Parathyroid adenoma (tissue), 2 donors: ENCODE results near the gene NDC1.
"Not testable (repeated sequence)": the region's sequence is repeated elsewhere in the genome, so short reads cannot be mapped to it uniquely, and the experiment has no call there.

Experiments used
- H2AFZ ChIP-seq: fragments of 300-600 bp; sonication (generic); one replicate; pipeline ENCODE4 v1.7.0; 2017; ENCODE audit warnings: antibody characterized with exemption, mild to moderate bottlenecking
- H3K27ac ChIP-seq: fragments of 300-600 bp; sonication (generic); one replicate; pipeline ENCODE4 v1.7.0; 2017
- H3K27me3 ChIP-seq: fragments of 300-600 bp; sonication (generic); one replicate; pipeline ENCODE4 v1.7.0; 2017; ENCODE audit warnings: low read length; ENCODE audit not compliant: control insufficient read depth, insufficient read depth
- H3K36me3 ChIP-seq: fragments of 300-600 bp; sonication (generic); one replicate; pipeline ENCODE4 v1.7.0; 2017; ENCODE audit warnings: low read length; ENCODE audit not compliant: control insufficient read depth, insufficient read depth
- H3K4me1 ChIP-seq: fragments of 300-600 bp; sonication (generic); one replicate; pipeline ENCODE4 v1.7.0; 2017; ENCODE audit warnings: control low read depth
- H3K4me2 ChIP-seq: fragments of 300-600 bp; sonication (generic); one replicate; pipeline ENCODE4 v1.7.0; 2017; ENCODE audit warnings: low read length
- H3K4me3 ChIP-seq: fragments of 300-600 bp; sonication (generic); one replicate; pipeline ENCODE4 v1.7.0; 2017; ENCODE audit warnings: low read depth, low read length
- H3K79me2 ChIP-seq: fragments of 300-600 bp; sonication (generic); one replicate; pipeline ENCODE4 v1.7.0; 2017; ENCODE audit warnings: control low read depth
- H3K9ac ChIP-seq: fragments of 300-600 bp; sonication (generic); one replicate; pipeline ENCODE4 v1.7.0; 2017; ENCODE audit warnings: mild to moderate bottlenecking
- H3K9me3 ChIP-seq: fragments of 300-600 bp; sonication (generic); one replicate; pipeline ENCODE4 v1.7.0; 2017; ENCODE audit warnings: low read length; ENCODE audit not compliant: control insufficient read depth
- TF ChIP-seq, protein P1 (sequence below): fragments of 300-600 bp; sonication (generic); IDR thresholded peaks from one replicate; pipeline ENCODE4 v1.7.0; 2017; ENCODE audit warnings: antibody characterized with exemption, mild to moderate bottlenecking
- donor health status: primary hyperparathyroidism.

Gene NDC1

DNA sequence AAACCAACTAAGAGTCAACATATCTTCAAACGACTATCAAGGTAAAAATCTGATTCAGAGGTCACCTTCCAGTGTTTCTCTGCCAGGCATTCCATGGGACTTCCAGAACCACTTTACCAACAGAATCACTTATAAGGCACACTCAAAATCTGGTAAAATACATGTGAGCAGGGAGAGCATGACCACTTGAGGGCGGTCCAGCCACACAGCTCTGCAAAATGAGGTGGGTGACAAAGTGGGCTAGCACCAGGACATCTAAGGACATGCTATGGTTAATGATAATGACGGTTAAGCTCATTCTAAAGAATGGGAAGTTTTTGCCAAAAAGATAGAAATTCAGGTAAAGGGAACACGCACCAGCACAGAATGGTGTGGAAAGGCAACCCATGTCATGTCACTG, 74.6 kb downstream of the NDC1 start:
- H3K9ac ChIP-seq = no peak overlapping the region
- H3K79me2 ChIP-seq = no peaks in the 10 kb centered on the region
- H3K4me3 ChIP-seq = no peak overlapping the region
- H3K27me3 ChIP-seq = no peaks in the 10 kb centered on the region
- TF ChIP-seq, protein P1, sequence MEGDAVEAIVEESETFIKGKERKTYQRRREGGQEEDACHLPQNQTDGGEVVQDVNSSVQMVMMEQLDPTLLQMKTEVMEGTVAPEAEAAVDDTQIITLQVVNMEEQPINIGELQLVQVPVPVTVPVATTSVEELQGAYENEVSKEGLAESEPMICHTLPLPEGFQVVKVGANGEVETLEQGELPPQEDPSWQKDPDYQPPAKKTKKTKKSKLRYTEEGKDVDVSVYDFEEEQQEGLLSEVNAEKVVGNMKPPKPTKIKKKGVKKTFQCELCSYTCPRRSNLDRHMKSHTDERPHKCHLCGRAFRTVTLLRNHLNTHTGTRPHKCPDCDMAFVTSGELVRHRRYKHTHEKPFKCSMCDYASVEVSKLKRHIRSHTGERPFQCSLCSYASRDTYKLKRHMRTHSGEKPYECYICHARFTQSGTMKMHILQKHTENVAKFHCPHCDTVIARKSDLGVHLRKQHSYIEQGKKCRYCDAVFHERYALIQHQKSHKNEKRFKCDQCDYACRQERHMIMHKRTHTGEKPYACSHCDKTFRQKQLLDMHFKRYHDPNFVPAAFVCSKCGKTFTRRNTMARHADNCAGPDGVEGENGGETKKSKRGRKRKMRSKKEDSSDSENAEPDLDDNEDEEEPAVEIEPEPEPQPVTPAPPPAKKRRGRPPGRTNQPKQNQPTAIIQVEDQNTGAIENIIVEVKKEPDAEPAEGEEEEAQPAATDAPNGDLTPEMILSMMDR = no peak
- no peak overlapping the region for H2AFZ ChIP-seq
- no peaks in the 10 kb centered on the region for H3K9me3 ChIP-seq
- H3K4me1 ChIP-seq = no peaks in the 10 kb centered on the region
- no peak overlapping the region for H3K4me2 ChIP-seq
- H3K36me3 ChIP-seq = no peaks in the 10 kb centered on the region
- no peak overlapping the region for H3K27ac ChIP-seq

DNA sequence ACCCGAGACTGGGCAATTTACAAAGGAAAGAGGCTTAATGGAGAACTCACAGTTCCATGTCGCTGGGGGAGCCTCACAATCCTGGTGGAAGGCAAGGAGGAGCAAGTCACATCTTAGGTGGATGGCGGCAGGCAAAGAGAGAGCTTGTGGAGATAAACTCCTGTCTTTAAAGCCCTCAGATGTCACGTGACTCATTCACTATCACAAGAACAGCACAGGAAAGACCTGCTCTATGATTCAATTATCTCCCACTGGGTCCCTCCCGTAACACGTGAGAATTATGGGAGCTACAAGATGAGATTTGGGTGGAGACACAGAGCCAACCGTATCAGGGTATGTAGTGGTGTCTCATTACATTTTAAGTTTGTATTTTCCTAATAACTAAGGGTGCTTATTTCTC, 77.6 kb downstream of the NDC1 start:
- H3K79me2 ChIP-seq = not testable (repeated sequence)

DNA sequence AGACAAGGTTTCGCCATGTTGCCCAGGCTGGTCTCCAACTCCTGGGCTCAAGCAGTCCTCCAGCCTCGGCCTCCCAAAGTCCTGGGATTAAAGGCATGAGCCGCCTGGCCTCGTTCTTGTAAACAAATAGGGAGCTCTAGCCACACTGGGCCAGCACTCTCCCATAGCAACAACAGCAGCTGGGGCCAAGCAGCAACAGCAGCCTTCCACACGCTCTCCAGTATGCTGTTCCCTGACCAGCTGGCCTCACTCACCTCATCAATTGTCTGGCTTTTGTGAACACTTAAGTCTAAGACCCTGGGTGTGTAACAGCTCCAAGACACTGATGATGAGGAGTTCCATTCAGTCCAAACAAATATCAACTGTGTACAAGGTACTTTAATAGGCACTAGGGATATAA, 82.2 kb downstream of the NDC1 start:
- Histone ChIP-seq H3K79me2 (no peaks in the 10 kb centered on the region), H3K4me3 (no peak overlapping the region), H3K4me2 (no peak overlapping the region), H3K27ac (no peak overlapping the region), H2AFZ (no peak overlapping the region), H3K9ac (no peak overlapping the region), H3K36me3 (no peaks in the 10 kb centered on the region), H3K9me3 (no peaks in the 10 kb centered on the region), H3K27me3 (no peaks in the 10 kb centered on the region), H3K4me1 (no peaks in the 10 kb centered on the region)
- TF ChIP-seq, protein P1 = no peak

More for the DNA sequence above, 77.6 kb downstream of the NDC1 start:
- not testable (repeated sequence) for H3K4me1 ChIP-seq, H2AFZ ChIP-seq, H3K36me3 ChIP-seq, H3K27ac ChIP-seq, H3K9ac ChIP-seq, H3K4me2 ChIP-seq, H3K27me3 ChIP-seq, H3K4me3 ChIP-seq, H3K9me3 ChIP-seq

DNA sequence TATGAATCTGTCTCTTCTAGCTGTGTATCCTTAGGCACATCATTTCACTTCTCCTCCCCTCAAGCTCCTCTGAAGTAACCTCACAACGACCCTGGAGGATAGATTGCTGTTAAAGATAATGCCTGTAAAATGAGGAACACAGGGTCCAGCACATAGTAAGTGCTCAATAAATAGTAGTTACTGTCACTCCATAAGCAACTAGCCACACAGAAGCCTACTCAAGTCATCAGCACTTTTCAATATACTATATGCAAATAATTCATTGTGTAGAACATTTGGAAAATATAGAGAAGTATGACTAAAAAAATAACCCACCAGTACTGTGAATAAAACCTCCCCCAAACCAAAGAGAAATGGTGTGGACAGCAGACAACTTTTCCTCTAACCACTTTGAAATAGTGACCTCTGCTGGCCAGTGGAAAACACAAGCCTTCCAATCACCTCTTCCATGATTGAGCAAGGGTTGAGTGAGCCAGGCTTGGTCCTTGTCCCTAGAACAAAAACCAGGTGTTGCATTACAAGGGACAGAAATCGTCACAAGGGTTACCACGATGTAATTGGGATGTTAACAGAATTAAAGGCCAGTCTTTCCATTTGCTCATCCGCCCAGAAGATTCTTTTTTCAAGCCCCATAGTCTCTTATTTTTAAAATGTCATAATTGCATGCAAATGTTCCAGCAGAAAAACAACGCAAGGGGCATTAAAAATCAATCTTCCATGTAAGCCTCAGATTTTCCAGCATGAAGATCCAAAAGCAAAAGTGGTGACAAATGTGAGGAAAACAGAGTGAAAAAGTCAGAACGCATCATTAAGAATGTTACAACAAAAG, 83.4 kb downstream of the NDC1 start:
- H3K27me3 ChIP-seq = no peaks in the 10 kb centered on the region
- no peaks in the 10 kb centered on the region for H3K79me2 ChIP-seq
- H2AFZ ChIP-seq = no peak overlapping the region
- H3K9ac ChIP-seq = no peak overlapping the region
- H3K4me1 ChIP-seq = no peaks in the 10 kb centered on the region
- no peak overlapping the region for H3K27ac ChIP-seq
- H3K4me3 ChIP-seq = no peak overlapping the region
- H3K9me3 ChIP-seq = no peaks in the 10 kb centered on the region
- H3K36me3 ChIP-seq = no peaks in the 10 kb centered on the region
- TF ChIP-seq, protein P1 = peak; percentile 47
- no peak overlapping the region for H3K4me2 ChIP-seq

DNA sequence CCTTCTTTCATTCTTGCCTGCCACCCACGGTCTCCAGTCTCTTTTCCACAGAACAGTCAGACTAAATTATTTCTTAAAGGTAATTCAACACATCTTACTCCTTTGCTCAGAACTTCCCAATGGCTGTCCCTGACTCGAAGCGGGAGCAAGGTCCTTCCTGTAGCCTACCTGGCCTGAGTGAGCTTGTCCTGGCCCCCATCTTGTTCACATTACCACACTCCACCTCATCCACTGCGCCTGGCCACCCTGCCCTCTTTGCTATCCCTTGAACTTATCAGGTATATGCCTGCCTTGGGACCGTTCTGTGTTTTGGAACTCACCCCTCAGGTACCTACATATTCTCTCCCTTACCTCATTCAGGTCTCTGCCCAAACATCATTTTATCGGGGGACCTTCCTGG, 85.8 kb downstream of the NDC1 start:
- no peak overlapping the region for H3K27ac ChIP-seq
- no peaks in the 10 kb centered on the region for H3K79me2 ChIP-seq
- H2AFZ ChIP-seq = no peak overlapping the region
- H3K9ac ChIP-seq = no peak overlapping the region
- TF ChIP-seq, protein P1 = no peak
- H3K4me2 ChIP-seq = no peak overlapping the region
- no peaks in the 10 kb centered on the region for H3K9me3 ChIP-seq
- no peaks in the 10 kb centered on the region for H3K4me1 ChIP-seq
- no peak overlapping the region for H3K4me3 ChIP-seq
- no peaks in the 10 kb centered on the region for H3K27me3 ChIP-seq
- H3K36me3 ChIP-seq = no peaks in the 10 kb centered on the region
